Thoracic aorta (tissue), 2 donors: ENCODE data around the gene ACSS1. TPM values are rescaled to one million over a fixed set of nuclear protein-coding genes. Genes with fewer than 3 reads are reported as not detected.
A peak's percentile ranks its signal among the peaks of the same experiment; 100 is the strongest.

Experiments used
- ATAC-seq: fragments of 150-250 bp; one replicate; pipeline ENCODE4 v1.8.0; 2017; ENCODE audit warnings: low read depth; ENCODE audit not compliant: insufficient number of reproducible peaks, low FRiP score
- DNase-seq: peaks from one replicate; pipeline ENCODE4 v3.0.0-alpha.2; 2020; ENCODE audit warnings: low spot score
- H3K27ac ChIP-seq, 2 donors: fragments of 200-600 bp; sonication (generic); 1 replicate in 1 of 2; 2 replicates in 1 of 2; pipeline ENCODE4 v1.5.1; 2016; ENCODE audit warnings: mild to moderate bottlenecking in 2 of 2, moderate library complexity in 2 of 2
- H3K27me3 ChIP-seq: fragments of 200-600 bp; sonication (generic); replicated peaks from 2 replicates; pipeline ENCODE4 v1.6.0; 2016; ENCODE audit warnings: mild to moderate bottlenecking; ENCODE audit not compliant: insufficient read depth
- H3K36me3 ChIP-seq: fragments of 200-600 bp; sonication (generic); one replicate; pipeline ENCODE4 v1.5.1; 2016
- H3K4me1 ChIP-seq, 2 donors: fragments of 200-600 bp; sonication (generic); 1 replicate in 1 of 2; 2 replicates in 1 of 2; pipeline versions ENCODE4 v1.5.1 to v1.6.0; 2016; ENCODE audit warnings: low read depth in 2 of 2, mild to moderate bottlenecking in 1 of 2; ENCODE audit not compliant: control insufficient read depth in 1 of 2
- H3K4me3 ChIP-seq: fragments of 200-600 bp; sonication (generic); 2 replicates; pipeline ENCODE4 v1.5.1; 2016; ENCODE audit warnings: mild to moderate bottlenecking
- H3K9me3 ChIP-seq: fragments of 200-600 bp; sonication (generic); 2 replicates; pipeline ENCODE4 v1.5.1; 2016
- CTCF ChIP-seq: fragments of 200-600 bp; sonication (generic); IDR thresholded peaks from one replicate; pipeline ENCODE4 v1.5.1; 2019; ENCODE audit warnings: antibody characterized with exemption
- total RNA-seq, 2 donors: library from RNA; depleted of rRNA; stranded (reverse); fragments of >200 nt; gene quantifications; one replicate each; pipeline versions ENCODE4 v1.1.0 to v1.2.3, GENCODE V29; 2016

The ACSS1 gene
- total RNA-seq, 2 donors from 2014 or later: 26.0 to 31.7 TPM

GRCh38 chr20:24995741-24996448, 62.0 kb downstream of the ACSS1 start:
- H3K4me1 ChIP-seq: peaks cover 12 to 38% of the 10 kb centered on the region in 2 donors
- no peak overlapping the region for H3K27ac ChIP-seq

GRCh38 chr20:24994470-24995368, 63.2 kb downstream of the ACSS1 start:
- TF ChIP-seq CTCF: peak; percentile 89
- peak overlapping the region; percentile 43 for H3K4me3 ChIP-seq
- ATAC-seq (no peak), DNase-seq (peak; percentile 40)
- H3K27me3 ChIP-seq: no peaks in the 10 kb centered on the region
- no peaks in the 10 kb centered on the region for H3K9me3 ChIP-seq
- no peaks in the 10 kb centered on the region for H3K36me3 ChIP-seq
- no peak overlapping the region for H3K27ac ChIP-seq
- peaks cover 12 to 35% of the 10 kb centered on the region in 2 donors for H3K4me1 ChIP-seq

More at GRCh38 chr20:24995741-24996448, 62.0 kb downstream of the ACSS1 start:
- H3K9me3 ChIP-seq: no peaks in the 10 kb centered on the region
- no peak overlapping the region for H3K4me3 ChIP-seq
- DNase-seq: no peak
- no peaks in the 10 kb centered on the region for H3K27me3 ChIP-seq
- ATAC-seq: no peak
- no peak for TF ChIP-seq CTCF
- no peaks in the 10 kb centered on the region for H3K36me3 ChIP-seq

GRCh38 chr20:24994186-24994465, 63.8 kb downstream of the ACSS1 start:
- TF ChIP-seq CTCF: no peak
- H3K4me3 ChIP-seq: no peak overlapping the region
- no peaks in the 10 kb centered on the region for H3K9me3 ChIP-seq
- no peak overlapping the region for H3K27ac ChIP-seq
- ATAC-seq (no peak), DNase-seq (no peak)
- H3K4me1 ChIP-seq: peaks cover 12 to 35% of the 10 kb centered on the region in 2 donors
- H3K27me3 ChIP-seq: no peaks in the 10 kb centered on the region
- H3K36me3 ChIP-seq: no peaks in the 10 kb centered on the region

- H3K9me3 ChIP-seq: no peaks in the 10 kb centered on the region
- DNase-seq: no peak
- H3K36me3 ChIP-seq: no peaks in the 10 kb centered on the region
- peaks cover 12 to 35% of the 10 kb centered on the region in 2 donors for H3K4me1 ChIP-seq
- H3K4me3 ChIP-seq: peak overlapping the region; percentile 77
- TF ChIP-seq CTCF: no peak
- H3K27ac ChIP-seq: peak overlapping the region; percentile 96 to 97
- ATAC-seq: no peak
- H3K27me3 ChIP-seq: no peaks in the 10 kb centered on the region
Observed at GRCh38 chr20:24993337-24994185, 64.4 kb downstream of the ACSS1 start.
